Measurements from ENCODE around the gene MAP3K20.

MAP3K20 gene

DNA sequence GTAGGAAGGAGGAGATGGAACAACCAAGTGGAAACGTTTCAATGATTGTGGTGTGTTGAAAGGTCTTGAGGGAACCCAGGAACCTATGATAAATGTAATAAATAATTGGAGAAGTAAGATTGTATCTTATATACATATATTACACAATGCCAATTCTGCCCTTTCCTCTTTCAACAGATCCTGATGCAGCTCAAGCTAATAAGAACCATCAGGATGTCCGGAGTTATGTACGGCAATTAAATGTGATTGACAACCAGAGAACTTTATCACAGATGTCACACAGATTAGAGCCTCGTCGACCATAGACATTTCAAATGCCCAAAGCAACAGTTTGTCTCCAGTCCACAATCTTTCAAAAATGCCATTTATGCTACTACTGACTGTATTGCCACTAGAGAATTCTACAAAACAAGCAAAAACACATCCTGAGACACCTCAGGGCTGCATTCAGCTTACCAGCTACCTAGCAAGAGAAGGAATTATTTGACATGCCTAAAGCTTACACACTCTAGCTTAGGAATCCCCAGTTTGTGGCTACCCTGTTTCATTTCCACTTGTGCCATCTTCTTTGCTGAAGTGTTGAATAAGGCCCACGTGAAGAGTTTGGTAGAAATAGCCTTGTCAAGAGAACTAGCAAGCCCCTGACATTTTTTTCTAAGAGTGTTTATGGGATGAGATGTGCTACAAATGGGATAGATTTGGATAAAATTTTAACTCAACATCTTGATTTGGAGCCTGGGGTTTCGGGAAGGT, 24.0 kb upstream of the MAP3K20 start:
- DNase-seq: no peak

DNA sequence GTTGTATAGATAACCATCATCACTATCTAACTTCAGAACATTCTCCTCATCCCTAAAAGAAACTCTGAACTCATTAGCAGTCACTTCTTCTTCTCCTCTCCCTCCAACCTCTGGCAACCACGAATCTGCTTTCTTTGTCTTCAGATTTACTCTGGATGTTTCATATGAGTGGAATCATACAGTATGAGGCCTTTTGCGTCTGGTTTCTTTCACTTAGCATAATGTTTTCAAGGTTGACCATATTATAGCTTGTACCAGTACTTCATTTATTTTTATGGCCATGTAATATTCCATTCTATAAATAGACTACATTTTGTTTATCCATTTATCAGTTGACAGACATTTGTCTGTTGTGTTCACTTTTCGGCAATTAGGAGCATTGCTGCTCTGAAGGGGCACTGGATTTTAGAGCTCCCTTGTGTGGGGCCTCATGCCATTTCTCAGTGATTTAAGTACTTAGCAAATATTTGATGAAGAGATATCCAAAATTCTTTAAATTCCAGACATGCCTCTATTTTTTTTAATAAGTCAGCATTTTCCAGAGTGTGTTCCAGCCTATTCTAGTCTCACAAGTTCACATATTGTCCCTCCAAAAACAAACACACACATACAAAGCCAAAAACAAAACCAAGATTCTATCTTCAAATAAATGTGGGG, 22.5 kb upstream of the MAP3K20 start:
- DNase-seq: no peak

GRCh38 chr2:173054466-173054865, 21.2 kb upstream of the MAP3K20 start:
- DNase-seq: no peak

GRCh38 chr2:173056705-173057364, 18.8 kb upstream of the MAP3K20 start:
- DNase-seq: no peak

- DNase-seq: no peak
Measured at GRCh38 chr2:173058097-173058496, 17.5 kb upstream of the MAP3K20 start.

- no peak for DNase-seq
Measured at GRCh38 chr2:173058673-173059072, 17.0 kb upstream of the MAP3K20 start.

- no peak for DNase-seq
Measured at GRCh38 chr2:173059292-173059691, 16.4 kb upstream of the MAP3K20 start.

GRCh38 chr2:173059971-173060461, 15.6 kb upstream of the MAP3K20 start:
- no peak for DNase-seq

DNA sequence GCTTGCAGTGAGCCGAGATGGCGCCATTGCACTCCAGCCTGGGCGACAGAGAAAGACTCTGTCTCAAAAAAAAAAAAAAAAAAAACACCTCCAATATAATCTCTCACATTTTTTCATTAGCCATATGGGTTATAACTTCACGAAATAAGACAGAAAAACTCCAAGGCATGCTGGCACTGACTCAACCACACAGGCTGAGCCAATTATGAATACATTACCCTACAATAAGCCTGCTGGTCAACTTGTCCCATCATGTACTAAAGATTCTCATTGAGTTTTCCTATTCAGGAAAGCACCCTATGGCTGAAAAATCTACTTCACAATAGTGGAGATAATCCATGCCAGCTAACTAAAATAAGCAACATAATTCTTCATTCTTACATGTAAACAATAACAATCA, 12.8 kb upstream of the MAP3K20 start:
- no peak for DNase-seq

DNA sequence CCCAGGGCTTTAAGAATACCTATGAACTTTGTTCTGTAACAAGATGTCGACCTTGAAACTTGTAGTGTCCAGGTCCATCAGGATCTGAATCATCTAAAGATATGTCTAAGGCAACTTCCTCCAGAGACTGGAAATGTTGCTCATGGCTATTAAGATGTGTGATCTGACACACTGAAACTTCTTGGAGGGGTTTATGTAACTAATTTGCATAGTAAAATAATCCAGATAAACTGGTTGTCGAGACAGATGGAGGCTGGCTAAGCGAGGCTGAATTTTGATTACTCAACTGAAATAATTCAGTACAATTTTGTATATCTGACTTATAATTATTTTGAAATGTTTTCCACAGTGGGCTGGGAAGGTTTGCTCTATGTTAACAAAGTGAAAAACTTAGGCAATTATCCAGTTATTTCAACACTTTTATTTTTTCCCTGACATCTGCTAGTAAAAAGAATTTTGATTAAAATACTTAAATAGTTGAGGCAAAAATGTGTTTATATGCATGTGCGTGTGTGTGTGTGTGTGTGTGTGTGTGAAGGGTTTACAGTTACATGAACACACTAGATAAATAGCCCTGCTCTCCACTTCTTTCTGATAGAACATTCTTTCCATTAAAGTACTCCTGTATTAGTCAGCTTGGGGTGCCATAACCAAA, 11.4 kb upstream of the MAP3K20 start:
- DNase-seq: no peak

- DNase-seq: no peak
Measured at GRCh38 chr2:173066887-173067676, 8.6 kb upstream of the MAP3K20 start.

DNA sequence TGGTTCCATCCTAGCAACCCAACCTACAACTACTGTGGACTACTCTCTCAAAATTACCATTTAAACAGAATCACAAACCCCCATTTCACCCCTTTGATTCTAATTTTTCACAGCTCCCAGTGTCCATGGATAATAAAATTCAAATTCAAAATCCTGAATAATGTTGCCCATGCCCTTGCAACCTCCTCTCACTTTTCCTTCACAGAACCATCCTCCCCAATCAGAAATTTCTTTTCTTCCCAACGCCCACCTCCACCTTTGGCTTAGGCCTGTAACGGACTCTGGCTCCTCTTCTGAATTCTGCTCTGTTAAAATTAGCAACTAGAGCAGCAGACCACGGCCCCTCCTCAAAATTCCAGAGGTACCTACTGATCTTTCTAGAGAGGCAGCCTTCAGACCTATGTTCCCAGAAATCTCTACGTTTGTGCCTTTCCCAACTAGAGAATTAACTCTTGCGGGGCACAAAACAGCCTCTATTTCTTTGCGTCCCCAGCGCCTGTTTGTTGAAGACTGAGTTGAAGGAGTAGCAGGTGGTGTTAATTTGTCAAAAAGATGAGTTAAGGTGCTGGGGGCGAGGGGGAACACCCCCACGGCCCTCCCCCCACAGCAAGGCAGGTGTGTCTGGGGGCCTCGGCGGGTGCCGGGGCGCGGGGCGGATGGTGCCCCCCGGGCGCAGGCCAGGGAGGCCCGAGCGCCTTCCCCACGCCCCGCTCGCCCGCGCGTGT, 428 bp upstream of the MAP3K20 start:
- DNase-seq: no peak

DNA sequence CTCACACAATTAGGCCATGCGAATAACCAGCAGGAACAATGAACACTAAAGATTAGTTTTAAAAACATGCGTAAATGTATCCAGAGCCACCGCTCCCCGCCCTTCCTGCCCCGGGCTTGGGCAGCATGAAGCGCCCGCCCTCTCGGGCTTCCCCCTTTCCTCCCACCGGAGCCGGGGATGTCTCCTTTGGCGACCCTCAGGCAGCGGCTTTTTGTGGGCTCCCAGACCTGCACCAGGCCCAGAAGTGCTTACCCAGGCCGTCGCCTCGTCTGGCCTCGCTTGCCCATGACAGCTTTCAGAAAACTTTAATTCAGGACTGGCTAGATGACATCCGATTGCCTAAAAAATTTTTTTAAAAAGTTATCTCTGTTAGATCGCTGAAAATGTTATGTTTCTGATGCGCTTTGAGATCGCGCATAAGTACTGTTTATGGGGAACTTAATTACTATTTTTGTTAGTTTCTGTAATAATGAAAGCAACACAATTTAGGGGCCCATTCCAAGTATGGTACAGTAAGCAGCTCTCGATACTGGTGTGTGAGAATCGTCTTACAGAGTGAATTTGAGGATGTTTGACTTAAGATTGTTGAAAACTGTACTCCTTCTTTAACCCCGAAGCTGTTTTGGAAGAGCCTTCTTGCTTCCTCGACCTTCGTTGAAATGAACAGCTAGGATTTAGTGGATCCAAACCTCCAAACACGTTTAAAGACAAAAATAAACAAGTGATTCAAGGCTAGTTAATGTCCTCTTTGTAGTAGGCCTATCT, 1.1 kb downstream of the MAP3K20 start:
- DNase-seq: no peak

GRCh38 chr2:173077506-173078177, 2.0 kb downstream of the MAP3K20 start:
- DNase-seq: no peak

- DNase-seq: no peak
Measured at GRCh38 chr2:173079141-173079540, 3.5 kb downstream of the MAP3K20 start.

DNA sequence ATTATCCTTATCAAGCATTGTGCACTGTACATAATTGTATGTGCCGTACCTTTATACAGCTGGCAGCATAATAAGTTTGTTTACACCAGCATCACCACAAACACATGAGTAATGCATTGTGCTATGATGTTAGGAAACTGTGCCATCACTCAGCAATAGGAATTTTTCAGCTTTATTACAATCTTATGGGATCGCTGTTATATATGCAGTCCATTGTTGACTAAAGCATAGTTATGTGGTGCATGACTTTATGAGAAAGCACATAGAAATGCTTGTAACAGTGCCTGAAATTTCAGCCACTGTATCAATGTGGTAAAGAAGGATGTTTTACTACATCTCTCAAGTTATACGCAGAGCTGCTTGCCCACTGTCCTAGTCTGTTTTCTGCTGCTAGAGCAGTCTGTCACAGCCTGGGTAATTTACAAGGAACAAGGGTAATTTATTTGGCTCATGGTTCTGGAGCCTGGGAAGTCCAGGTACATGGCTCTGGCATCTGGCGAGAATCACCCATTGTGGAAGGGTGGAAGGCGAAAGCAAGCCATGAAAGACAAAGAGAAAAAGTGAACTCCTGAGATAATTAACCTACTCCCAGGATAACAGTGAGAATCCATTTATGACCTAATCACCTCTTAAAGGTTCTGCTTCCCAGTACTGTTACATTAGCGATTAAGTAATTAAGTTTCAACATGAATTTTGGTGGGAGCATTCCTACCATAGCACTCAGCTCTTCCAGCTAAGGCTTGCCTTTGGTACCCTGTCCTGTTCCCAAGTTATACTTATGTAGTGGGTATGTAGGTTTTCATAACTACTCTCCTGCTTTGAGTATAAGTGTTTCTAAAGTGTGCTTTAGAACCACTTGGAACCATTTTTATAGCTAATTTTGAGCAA, 4.6 kb downstream of the MAP3K20 start:
- no peak for DNase-seq

DNA sequence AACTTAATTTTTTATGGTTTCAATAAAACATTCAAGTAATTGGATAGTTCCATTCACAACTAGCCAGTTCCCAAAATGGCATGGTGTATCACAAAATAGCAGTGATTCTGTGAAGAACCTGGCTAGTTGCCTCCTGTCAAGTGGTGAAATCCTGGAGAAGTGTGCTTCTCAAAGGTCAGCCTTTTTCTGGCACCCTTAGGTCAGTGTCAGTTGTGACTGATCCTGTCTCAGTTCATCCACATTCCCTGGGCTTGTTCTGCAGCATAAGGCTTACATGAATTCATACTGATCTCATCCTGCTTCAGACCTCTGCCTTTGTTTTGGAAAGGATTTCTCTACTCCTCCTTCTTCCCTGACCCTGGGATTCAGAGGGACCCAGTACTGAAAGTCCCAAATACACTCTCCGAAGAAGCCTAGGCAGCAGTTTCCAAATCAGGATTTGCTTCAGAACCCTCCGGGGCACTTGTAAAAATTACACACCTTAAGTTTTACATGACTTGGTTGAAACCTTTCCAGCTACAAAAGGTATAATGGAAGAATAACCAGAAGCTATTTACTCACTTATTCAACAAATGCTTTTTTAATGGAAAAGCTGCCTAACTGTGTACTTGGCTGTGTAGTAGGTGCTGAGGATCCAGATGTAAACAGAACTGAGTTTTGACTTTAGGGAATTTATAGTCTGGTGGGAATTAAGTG, 11.0 kb downstream of the MAP3K20 start:
- no peak for DNase-seq

GRCh38 chr2:173087214-173087581, 11.6 kb downstream of the MAP3K20 start:
- DNase-seq: no peak

Measured in activated effector memory CD4-positive, alpha-beta T cell treated with Interleukin-2 at 50 U/mL for 16 hours (primary cell).